T-helper 1 cell (primary cell): ENCODE measurements around the gene DHFR.

Experiments used
- DNase-seq, 5 donors: peaks; one replicate each; pipeline ENCODE4 v3.0.0-alpha.2; 2012 to 2020

DHFR gene

GRCh38 chr5:80654054-80654390, 761 bp downstream of the DHFR start:
- DNase-seq, result peak in 3 of 5 donors; percentile 3 to 65 (median 15)

- DNase-seq, result no peak
Measured at GRCh38 chr5:80653502-80653901, 1.3 kb downstream of the DHFR start.

DNA sequence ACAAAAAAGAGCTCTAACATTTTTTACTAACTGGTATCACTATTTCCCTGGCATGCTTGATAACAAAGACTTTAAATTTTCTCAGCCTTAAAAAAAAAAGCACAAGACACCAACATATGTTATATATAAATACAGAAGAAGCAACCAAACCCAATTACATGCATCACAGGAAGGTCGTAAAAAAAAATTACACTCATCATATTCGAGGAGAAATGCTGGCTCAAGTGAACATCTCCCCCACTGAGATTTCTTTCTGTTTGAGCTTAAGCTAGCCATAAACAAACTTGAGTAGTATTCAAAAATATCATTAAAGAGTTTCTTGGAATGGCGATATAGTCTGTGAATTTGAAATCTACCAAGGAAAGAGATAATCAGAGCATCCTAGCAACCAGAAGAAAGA, 7.9 kb downstream of the DHFR start:
- no peak for DNase-seq

DNA sequence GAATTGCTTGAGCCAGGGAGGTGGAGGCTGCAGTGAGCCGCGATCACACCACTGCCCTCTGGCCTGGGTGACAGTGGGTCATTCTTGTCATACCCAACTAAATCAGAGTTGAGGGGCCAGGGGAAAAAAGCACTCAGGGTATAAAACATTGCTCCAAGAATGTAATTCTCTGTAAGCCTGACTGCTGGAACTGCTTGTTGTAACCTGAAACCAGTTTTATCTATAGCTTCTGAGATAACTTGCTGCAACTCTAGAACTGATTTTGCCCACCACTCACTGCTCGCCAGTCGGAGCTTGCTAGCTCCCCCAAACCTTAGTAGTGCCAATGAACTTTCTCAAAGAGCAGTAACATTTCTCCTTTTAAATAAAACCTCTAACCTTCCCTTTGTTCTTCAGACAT, 9.9 kb downstream of the DHFR start:
- no peak for DNase-seq

GRCh38 chr5:80641353-80641752, 13.4 kb downstream of the DHFR start:
- DNase-seq, result no peak

- DNase-seq, result no peak
Measured at GRCh38 chr5:80634193-80634592, 20.6 kb downstream of the DHFR start.

GRCh38 chr5:80632700-80633099, 22.1 kb downstream of the DHFR start:
- DNase-seq, result no peak

DNA sequence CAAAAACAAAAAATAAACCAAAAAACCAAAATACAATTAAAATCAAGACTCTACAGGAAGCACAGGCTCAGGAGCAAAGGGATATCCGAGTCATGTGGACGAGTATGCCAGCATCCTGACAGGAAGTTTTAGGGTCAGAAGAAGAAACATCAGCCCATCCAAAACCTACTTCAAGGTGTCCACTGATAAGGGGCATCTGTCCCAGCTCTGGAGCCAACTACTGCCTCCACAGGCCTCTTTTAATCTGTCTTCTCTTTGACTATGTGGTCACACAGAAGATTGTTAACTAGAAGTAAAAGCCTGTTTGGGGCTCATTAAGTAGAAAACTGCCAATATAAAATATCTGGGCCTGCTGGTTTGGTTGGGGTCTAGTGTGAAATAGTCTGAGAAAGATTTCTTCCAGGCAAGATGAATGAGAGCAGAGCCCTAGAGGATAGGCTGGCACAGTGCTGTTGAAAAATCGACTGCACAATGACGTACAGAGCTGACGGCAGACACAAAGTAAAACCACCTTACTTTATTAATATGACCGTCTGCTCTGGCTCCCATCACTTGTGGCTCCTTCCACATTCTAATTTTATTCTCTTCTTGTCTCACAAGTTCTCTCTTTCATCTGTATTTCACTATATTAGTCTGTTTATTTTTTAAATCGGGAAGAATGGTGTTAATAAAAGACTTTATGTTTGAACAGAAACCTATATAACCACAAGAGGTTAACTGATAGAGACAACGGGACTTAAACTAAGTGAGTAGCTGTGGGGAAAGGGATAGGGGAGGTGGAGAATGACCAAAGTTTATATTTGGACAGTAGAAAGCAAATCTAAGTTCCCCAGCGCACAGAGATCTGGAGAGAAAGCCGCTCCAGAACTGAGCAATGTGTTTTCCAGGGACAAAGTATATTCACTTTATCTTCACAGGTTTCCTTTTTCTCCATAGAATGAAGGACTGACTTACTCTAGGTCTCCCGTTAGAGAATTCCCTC, 23.2 kb downstream of the DHFR start:
- DNase-seq, result no peak

DNA sequence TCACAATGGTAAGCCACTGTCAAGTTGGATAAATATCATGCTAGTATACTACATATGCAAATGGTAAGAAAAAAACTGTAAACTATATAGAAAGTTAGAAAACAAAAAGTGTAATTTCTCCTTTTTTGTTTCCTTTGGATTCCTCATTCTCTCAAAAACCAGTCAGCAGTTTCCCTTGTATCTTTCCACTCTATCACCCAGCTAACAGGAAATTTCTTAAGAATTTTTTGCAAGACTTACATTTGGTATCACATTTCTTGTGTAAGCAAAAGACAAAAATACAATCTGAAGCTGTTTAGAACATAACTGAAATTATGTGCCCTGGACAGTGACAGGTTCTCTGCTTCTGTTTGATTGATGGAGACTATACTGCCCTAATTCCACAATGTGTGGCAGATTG, 25.5 kb downstream of the DHFR start:
- no peak for DNase-seq

- DNase-seq, result no peak
Measured at GRCh38 chr5:80625230-80625629, 29.6 kb downstream of the DHFR start.

DNA sequence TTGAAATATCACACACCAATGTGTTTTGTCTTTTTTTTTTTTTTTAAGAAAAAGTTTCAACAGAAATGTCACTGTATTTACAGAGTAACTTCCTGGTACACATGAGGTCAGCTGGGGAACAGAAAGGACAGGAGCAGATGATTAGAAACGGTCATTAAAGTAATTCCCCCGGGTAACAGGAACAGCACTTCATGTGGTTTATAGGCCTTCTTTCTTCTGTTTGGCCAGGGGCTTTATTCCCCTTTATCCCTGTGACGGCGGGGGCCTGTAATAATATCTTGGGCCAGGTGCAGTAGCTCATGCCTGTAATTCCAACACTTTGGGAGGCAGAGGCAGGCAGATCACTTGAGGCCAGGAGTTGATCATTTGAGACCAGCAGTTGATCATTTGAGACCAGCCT, 30.8 kb downstream of the DHFR start:
- no peak for DNase-seq

DNA sequence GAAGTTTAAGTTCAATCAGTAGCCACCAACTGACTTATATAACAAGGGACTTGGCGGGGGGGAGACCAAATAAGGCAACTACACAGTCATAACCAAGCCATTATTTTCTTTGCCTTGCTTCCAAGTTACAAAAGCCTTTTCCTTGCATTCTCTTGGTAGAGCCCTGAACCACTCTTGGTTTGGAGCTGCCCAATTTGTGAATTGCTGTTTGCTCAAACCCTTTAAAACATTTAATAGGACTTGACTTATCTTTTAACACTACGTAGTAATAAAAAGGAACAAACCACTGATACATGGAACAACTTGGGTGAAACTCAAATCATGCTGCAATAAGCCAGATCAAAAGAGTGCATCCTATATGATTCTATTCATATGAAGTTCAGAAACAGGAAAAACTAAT, 32.0 kb downstream of the DHFR start:
- DNase-seq, result no peak

DNA sequence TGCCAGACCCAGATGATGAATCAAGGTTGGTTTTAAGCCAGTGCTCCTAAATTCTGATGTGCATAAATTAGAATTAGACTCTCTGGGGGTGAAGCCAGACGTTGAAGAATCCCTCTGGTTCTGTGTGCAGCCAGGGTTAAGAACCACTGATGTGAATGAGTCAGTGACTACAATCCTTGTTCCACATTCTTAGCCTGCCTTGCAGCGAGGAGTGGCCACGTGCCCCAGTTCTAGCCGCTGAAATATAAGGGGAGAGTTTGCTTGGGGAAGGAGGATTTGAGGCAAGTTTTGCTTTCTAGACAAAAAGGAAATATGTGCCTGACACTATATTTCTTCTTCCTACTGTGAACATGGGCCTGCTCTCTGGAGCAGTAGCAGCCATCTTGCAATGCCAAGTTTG, 34.6 kb downstream of the DHFR start:
- DNase-seq, result no peak

- DNase-seq, result no peak
Measured at GRCh38 chr5:80619086-80619485, 35.7 kb downstream of the DHFR start.

DNA sequence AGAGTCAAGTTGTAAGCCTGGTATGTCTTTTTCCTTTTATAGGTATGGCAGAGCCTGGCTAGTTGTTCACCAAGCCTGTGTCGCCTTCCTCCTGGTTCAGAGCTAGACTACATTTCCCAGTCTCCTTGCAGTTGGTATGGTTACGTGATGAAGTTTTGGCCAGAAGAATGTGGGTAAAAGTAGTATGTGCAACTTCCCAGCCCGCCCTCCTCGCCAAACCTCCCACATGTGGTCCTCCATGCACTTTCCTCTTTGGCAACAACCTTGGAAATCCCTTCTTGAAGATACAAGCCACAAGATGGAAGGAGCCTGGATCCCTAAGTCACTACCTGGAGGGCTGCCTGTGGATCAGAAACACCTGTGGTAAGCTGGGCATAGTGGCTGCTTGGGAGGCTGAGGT, 36.3 kb downstream of the DHFR start:
- no peak for DNase-seq

- DNase-seq, result no peak
Measured at GRCh38 chr5:80615266-80615914, 39.4 kb downstream of the DHFR start.

GRCh38 chr5:80609692-80610091, 45.1 kb downstream of the DHFR start:
- DNase-seq, result no peak

GRCh38 chr5:80608731-80609130, 46.1 kb downstream of the DHFR start:
- DNase-seq, result no peak

DNA sequence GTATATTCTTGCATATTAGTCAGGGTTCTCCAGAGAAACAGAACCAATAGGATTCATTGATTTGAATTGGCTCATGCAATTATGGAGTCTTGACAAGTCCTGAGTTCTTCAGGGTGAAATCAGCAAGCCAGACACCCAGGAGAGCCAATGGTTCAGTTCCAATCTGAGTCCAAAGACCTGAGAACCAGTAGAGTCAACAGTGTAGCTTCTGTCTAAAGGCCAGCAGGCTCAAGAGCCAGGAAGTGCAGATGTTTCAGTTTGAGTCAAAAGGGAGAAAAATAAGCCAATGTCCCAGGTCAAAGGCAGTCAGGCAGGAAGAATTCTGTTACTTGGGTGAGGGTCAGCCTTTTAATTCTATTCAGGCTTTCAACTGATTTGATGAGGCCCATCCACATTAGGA, 47.0 kb downstream of the DHFR start:
- DNase-seq, result no peak

DNA sequence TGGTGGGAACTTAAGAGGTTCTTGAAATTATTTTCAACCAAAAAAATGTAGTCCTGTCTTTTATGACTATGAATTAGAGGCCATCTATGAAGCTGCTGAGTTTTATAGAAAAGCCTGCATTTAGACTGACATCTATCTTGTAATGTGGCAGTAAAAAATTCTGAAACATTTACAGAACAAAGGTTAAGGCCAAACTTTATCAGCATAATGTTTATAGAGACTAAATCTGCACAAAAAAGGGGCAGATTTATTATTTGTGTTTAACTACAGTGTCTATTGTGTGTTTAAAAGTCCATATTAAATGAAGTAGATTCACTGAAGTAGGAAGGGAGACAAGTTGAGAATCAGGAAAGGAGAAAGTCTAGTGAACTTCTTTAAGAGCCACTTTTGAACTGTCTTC, 47.4 kb downstream of the DHFR start:
- no peak for DNase-seq

- DNase-seq, result peak in 1 of 5 donors; percentile 16
Measured at GRCh38 chr5:80600943-80601693, 53.7 kb downstream of the DHFR start.

DNA sequence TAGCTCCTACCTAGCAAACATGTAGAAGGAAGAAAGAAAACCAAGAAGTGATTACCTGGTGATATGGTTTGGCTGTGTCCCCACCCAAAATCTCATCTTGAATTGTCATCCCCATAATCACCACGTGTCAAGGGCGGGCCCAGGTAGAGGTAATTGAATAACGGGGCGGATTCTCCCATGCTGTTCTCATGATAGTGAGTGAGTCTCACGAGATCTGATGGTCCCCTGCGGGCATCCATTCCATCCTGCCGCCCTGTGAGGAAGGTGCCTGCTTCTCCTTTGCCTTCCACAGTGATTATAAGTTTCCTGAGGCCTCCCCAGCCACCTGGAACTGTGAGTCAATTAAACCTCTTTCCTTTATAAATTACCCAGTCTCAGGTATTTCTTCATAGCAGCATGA, 57.3 kb downstream of the DHFR start:
- DNase-seq, result no peak

GRCh38 chr5:80594810-80595209, 60.0 kb downstream of the DHFR start:
- no peak for DNase-seq

DNA sequence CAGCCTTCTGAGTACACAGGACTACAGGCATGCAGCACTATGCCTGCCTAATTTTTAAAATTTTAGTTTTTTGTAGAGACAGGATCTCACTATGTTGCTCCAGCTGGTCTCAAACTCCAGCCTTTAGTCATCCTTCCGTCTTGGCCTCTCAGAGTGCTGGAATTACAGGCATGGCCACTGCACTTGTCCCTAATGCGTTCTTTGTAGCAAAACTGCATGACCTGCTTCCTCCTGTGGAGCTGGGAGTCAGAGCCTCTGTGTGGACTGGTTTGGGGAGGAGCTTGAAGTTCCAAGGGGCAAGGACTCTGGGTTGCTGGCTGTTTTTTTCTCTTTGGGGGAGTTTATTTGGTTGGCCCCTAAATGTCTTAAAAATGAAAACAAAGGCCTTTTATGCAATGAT, 62.0 kb downstream of the DHFR start:
- DNase-seq, result no peak
